Sciatic nerve (tissue), 2 donors: Measurements from ENCODE around the gene ZNF814. TPM values are rescaled to one million over a fixed set of nuclear protein-coding genes. Genes with fewer than 3 reads are reported as not detected.
"Not testable (repeated sequence)": the region's sequence is repeated elsewhere in the genome, so short reads cannot be mapped to it uniquely, and the experiment has no call there.

Source experiments
- ATAC-seq: fragments of 200-7000 bp; cut with Tn5 transposase; one replicate; pipeline ENCODE4 v1.9.1; 2020; ENCODE audit warnings: mild to moderate bottlenecking, moderate library complexity
- DNase-seq: peaks from one replicate; pipeline ENCODE4 v3.0.0-alpha.2; 2020; ENCODE audit warnings: low spot score
- intact Hi-C: fragments of 100-400 bp; cut with DNase I; formaldehyde crosslinking; loops from one replicate; pipeline ENCODE4 v1.14.2; 2022
- total RNA-seq: library from RNA; stranded (reverse); fragmentation: NEBNext Ultra II Directional; extraction: Animal tissue kit (Norgen Biotek cat#: 25700); gene quantifications from one replicate; pipeline ENCODE4 v1.2.1, GENCODE V29; 2021
- donor health status: DM: no; HTN: no; CAD: no.
- donor health status: DM: no; HTN: no; CAD: no.

ZNF814 gene
- total RNA-seq, 1 donor from 2014 or later, result 10.2 TPM

DNA sequence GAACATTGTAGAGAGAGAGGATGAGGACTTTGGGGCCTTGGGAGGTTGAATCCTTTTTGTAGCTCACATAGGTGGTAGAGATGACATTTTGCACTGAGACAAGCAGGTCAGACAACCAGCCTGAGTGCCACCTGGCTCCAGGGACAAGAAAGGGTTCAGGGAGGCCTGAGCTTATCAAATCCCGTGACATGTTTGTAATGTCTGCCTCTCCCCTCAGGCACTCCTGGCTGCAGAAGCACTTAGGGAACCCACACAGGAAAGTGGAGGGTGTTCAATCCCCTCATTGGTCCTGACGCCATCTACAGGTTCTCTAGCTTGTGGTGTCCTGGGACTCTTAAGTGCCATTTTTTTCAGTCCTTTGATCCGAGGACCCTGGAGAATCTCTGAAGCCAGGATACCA lies 67.7 kb downstream of the ZNF814 start:
- DNase-seq, intact Hi-C loops, ATAC-seq: not testable (repeated sequence)

DNA sequence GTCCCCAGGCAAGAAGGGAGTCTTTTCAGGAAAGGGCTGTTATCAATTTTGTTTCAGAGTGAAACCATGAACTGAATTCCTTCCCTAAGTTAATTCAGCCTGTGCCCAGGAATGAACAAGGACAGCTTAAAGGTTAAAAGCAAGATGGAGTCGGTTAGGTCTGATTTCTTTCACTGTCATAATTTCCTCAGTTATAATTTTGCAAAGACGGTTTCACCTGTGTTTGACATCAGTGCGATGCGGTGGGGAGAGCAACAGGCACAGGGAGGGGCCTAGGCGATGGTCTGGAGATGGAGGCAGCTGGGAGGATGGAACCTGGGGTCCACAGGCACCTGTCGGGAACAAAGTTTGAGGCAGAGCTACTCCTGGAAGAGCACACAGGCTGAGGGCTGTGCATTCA lies 68.2 kb downstream of the ZNF814 start:
- ATAC-seq (no peak), DNase-seq (no peak)
- intact Hi-C loops, result no loop called here

DNA sequence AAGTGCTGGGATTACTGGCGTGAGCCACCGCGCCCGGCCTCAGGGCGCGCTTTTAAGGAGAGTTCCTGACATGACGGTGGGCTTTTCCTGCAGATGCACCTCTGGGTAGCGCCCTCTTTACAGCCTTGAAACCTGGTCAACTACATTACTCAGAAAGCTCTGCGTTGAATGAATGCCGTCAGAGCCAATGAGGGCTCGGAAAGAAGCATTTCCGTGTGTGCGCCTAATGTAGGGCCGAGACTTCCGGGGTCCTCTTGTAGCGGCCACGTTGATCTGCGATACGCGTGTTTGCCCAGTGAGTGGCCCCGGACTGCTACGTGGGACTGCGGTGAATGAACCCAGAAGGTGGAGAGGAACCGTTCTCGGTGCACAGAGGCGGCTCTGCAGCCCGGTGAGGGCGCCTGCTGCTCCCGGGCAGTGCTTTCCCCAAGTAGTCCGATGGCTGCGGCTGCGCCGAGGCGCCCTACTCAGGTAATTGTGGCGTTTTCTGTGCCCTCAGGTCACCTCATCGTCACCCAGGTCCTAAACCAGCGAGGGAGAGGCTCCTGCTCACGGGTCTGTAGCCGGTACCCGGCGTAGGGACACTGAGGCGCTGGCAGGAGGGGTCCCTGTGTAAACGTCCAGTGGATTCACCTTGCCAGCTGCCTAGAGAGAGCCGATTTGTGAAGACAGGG lies 69.2 kb downstream of the ZNF814 start:
- DNase-seq, result peak; percentile 82
- intact Hi-C loops, result no loop called here
- ATAC-seq, result peak; percentile 94

GRCh38 chr19:57818378-57818777 lies 70.5 kb downstream of the ZNF814 start:
- ATAC-seq (no peak), DNase-seq (no peak)
- intact Hi-C loops, result no loop called here

DNA sequence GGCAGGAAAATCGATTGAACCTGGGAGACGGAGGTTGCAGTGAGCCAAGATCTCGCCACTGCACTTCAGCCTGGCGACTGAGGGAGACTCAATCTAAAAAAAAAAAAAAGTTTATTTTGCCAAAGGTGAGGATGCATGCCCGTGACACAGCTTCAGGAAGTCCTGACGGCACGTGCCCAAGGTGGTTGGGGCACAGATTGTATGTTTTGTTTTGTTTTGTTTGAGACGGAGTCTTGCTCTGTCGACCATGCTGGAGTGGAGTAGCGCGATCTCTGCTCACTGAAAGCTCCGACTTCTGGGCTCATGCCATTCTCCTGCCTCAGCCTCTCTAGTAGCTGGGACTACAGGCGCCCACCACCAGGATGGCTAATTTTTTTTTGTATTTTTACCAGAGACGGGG lies 70.9 kb downstream of the ZNF814 start:
- ATAC-seq, result no peak
- DNase-seq, result no peak
- intact Hi-C loops, result no loop called here

- intact Hi-C loops, result no loop called here
- ATAC-seq, result no peak
- DNase-seq, result no peak
These were observed 72.2 kb downstream of the ZNF814 start for GRCh38 chr19:57816652-57817051.

- no peak for ATAC-seq
- DNase-seq, result no peak
- intact Hi-C loops, result no loop called here
These were observed 73.4 kb downstream of the ZNF814 start for GRCh38 chr19:57815247-57816075.

- DNase-seq (peak; percentile 84), ATAC-seq (peak; percentile 97)
- intact Hi-C loops, result no loop called here
These were observed 74.2 kb downstream of the ZNF814 start, which contains the start of gene ZNF552 for GRCh38 chr19:57814505-57815246. Gene ZNF552, minus strand, starts transcription at chr19:57814913. Its CDS starts 170 bp downstream, at chr19:57814743.

- DNase-seq (no peak), ATAC-seq (peak; percentile 1)
- intact Hi-C loops, result no loop called here
These were observed 74.8 kb downstream of the ZNF814 start for GRCh38 chr19:57813919-57814504.

- intact Hi-C loops, DNase-seq, ATAC-seq: not testable (repeated sequence)
These were observed 75.6 kb downstream of the ZNF814 start for GRCh38 chr19:57812975-57813820.

GRCh38 chr19:57812226-57812625 lies 76.6 kb downstream of the ZNF814 start:
- intact Hi-C loops, result no loop called here
- no peak for ATAC-seq
- no peak for DNase-seq

- intact Hi-C loops, DNase-seq, ATAC-seq: not testable (repeated sequence)
These were observed 78.2 kb downstream of the ZNF814 start for GRCh38 chr19:57810410-57811295.

DNA sequence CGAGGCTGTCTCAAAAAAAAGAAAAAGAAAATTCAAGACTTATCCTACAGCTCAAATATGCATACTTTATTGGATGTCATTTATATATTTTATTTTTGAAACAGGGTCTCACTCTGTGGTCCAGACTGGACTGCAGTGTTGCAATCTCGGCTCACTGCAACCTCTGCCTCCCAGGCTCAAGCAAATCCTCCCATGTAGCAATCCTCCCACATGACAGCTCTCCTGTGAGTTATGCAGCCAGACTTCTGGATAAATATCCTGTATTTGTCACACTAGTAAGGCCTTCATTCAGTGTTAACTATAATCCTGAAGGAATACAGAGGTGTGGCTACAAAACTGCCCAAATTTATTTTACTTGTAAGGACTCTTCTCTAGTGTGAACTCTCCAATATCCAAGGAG lies 81.3 kb downstream of the ZNF814 start:
- DNase-seq (no peak), ATAC-seq (no peak)
- intact Hi-C loops, result no loop called here

DNA sequence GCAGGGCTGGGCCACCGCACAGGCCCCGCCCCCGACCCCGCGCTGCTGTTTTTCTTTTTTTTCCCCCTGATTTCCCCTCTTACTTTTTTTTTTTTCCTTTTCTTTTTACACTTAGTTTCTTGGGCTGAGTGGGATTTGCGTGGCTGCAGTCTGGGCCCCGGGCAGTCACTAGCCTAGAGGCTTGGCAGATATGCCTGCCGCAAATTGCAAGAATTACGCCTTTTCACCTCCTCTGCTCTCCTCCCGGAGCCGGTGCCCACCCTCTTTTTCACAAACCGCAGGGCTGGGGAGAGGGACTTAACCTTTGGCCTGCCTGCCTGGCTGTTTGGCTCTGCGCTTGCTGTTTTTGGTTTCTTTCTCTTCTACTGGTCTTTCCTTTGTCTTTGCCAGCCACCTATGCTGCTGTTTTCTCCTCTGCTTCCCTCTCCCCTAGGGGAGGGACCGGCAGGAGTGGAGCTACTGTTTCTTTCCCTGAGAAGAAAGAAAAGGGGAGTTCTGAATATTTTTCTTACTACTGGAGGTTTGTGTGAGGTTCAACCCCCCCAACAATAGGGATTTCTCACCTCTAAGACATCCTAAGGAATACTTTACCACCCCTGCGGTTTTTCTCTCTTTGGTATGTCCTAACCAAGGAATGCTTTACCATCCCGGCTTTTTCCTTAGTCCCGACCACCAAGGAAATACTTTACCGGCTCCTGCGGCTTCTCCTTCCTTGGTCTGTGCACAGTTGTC lies 85.1 kb downstream of the ZNF814 start:
- intact Hi-C loops, result no loop called here
- DNase-seq, result no peak
- ATAC-seq, result peak; percentile 70

GRCh38 chr19:57803265-57803593 lies 85.6 kb downstream of the ZNF814 start:
- ATAC-seq, result no peak
- intact Hi-C loops, result no loop called here
- no peak for DNase-seq

- no peak for DNase-seq
- no peak for ATAC-seq
- intact Hi-C loops, result no loop called here
These were observed 86.6 kb downstream of the ZNF814 start for GRCh38 chr19:57802269-57802668.

GRCh38 chr19:57800696-57801095 lies 88.1 kb downstream of the ZNF814 start:
- intact Hi-C loops, result no loop called here

More at GRCh38 chr19:57800696-57801095, 88.1 kb downstream of the ZNF814 start:
- DNase-seq (no peak), ATAC-seq (no peak)
